HG02884 (cell line): ENCODE measurements around the gene BPIFB4.
"Not testable (repeated sequence)": the region's sequence is repeated elsewhere in the genome, so short reads cannot be mapped to it uniquely, and the experiment has no call there.

ENCODE experiments used
- ATAC-seq: cut with Tn5 transposase; IDR thresholded peaks from one replicate; pipeline ENCODE4 v1.9.1; 2021; ENCODE audit warnings: mild to moderate bottlenecking, moderate library complexity; ENCODE audit not compliant: unreplicated experiment

Gene BPIFB4

DNA sequence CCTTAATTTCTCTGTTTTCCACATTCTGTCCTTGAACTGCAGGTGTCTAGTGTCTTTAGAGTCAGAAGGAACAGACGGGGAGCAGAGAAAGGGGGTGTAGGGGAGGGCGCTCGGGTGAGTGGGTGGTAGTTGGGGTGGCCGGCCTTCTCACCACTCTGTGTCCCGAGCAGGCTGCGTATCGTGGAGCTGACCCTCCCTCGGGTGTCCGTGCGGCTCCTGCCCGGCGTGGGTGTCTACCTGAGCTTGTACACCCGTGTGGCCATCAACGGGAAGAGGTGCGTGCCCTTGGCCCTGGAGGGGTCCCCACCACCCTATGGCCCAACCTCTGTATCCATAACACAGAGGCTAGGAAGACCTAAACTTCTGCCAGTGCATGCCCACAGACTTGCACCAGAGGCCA, 5.3 kb downstream of the BPIFB4 start:
- no peak for ATAC-seq

GRCh38 chr20:33086052-33086722, 6.7 kb downstream of the BPIFB4 start:
- ATAC-seq: no peak

DNA sequence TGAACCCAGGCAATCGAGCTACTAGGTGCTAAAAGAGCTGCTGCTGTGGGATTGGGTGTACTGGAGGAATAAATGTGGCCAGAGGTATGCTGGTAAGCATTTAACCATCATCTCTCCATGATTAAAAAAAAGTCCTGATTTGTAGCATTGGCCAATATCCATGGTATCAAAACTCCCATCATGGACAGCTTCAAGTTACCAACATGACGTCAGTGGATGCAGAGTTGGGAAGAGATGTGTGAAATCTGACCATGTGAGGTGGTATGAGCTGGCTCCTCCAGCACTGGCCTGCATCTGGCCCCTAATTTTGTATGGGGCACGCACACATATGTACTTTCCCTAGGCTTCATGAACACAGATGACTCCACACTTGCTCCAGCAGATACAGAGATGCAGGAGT, 11.7 kb downstream of the BPIFB4 start:
- no peak for ATAC-seq

DNA sequence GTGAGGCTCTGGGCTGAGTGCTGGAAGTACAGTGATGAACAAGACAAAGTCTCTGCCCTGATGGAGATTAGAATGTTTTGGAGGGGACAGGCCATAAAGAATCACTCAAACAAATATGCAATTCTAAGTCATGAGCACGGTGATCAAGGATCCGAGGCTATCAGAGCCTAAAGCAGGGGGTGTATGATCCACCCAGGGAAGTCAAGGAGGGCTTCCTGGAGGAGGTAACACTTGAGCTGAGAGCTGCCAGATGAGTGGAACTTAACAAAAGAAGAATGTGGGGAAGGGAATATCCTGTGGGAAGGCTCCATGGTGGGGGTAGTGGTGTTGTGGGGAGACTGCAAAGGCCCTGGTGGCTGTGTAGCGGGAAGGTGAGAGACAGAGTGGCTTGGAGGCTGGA, 12.2 kb downstream of the BPIFB4 start:
- no peak for ATAC-seq

DNA sequence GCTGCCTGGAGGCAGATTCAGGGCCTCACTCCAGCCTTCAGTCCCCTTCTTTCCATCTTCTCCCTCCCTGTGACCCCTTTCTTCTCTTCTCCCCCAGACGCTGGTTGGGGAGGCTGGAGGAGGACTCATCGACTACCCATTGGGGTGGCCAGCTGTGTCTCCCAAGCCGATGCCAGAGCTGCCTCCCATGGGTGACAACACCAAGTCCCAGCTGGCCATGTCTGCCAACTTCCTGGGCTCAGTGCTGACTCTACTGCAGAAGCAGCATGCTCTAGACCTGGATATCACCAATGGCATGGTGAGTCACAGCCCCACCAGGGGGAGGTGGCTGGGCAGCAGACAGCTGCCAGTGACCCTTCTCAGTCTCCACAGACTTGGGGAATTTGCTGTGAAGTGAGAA, 12.9 kb downstream of the BPIFB4 start:
- no peak for ATAC-seq

- no peak for ATAC-seq
Observed at GRCh38 chr20:33093074-33093473, 13.6 kb downstream of the BPIFB4 start.

DNA sequence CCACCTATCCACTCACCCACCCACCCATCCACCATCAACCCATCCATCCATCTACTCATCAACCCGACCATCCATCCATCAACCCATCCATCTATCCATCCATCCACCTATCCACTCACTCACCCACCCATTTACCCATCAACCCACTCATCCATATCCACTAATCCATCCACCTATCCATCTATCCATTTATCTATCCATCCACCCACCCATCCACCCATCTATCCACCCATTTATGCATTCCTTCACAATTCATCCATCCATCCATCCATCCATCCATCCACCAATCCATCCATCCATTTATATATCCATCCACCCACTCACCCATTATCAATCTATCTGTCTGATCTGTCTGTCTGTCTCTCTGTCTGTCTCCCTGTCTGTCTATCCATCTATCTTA, 14.1 kb downstream of the BPIFB4 start:
- no peak for ATAC-seq

DNA sequence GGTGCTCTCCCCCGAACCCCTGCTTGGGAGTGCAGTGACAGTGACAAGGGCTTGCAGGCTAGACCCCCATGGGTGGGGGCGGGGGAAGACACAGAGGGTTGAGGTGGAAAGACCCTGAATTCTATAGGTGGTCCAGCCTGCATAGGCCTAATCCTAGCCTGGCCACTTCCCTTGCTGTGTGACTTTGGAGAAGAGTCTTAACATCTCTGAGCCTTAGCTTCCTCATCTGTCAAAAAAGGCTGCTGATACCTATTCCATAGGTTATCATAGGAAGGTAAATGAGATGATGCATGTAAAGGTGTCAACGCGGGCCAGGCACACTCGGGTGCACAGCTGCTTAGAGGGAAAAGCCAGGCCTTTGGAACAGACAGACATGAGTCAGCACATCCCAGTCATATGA, 15.8 kb downstream of the BPIFB4 start:
- no peak for ATAC-seq

- ATAC-seq: not testable (repeated sequence)
Observed at GRCh38 chr20:33095902-33096584, 16.6 kb downstream of the BPIFB4 start.

GRCh38 chr20:33097001-33097400, 17.6 kb downstream of the BPIFB4 start:
- ATAC-seq: no peak

- ATAC-seq: no peak
Observed at GRCh38 chr20:33099843-33100538, 20.5 kb downstream of the BPIFB4 start.

GRCh38 chr20:33103556-33103955, 24.1 kb downstream of the BPIFB4 start:
- ATAC-seq: no peak

GRCh38 chr20:33104336-33104735, 24.9 kb downstream of the BPIFB4 start:
- no peak for ATAC-seq

DNA sequence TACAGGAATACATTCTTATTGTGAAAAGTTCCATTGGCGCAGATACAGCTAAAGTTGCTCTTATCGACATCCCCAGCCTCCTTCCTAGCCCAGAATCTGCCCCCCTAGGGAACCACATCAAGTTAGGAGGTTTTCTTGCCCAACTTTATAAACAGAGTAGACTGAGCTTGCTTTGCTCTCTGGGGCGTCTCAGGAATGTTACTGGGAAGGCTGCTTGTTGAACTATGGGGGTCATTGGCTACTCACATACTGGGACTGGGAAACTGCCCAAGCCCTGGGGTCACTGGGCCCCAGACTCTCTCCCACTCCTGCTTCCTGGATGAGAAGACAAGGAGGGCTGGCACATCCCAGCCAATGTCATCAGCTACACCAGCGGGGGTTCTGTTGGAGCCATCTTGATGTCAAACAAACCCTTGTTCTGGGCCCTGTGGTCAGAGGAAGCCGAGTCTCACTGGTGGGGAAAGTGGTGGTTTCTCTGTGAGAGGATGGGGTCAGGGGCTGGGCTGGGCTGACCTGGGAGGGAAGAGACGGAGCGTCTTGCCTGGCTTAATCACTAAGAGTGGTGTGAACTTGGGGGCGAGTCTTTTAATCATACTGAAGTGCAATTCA, 26.0 kb downstream of the BPIFB4 start:
- ATAC-seq: no peak

DNA sequence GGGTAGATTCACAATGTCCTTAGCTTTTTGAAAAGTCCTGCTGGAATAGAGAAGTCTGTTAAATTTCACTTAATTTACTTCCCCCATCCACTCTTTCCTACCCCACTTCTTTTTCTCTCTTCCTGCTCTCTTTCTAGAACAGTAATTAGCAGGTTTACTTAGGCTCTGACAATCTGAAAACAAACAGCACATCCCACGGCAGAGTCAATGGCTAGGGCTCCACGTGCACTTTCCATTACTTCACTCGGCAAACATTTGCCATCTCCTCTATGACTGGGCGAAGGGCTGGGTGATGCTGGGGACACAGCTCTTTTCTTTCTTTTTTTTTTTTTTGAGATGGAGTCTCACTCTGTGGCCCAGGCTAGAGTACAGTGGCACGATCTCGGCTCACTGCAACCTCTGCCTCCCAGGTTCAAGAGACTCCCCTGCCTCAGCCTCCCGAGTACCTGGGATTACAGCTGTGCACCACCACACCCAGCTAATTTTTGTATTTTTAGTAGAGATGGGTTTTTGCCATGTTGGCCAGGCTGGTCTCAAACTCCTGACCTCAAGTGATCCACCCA, 26.7 kb downstream of the BPIFB4 start:
- ATAC-seq: not testable (repeated sequence)

- no peak for ATAC-seq
Observed at GRCh38 chr20:33108661-33109060, 29.2 kb downstream of the BPIFB4 start.

GRCh38 chr20:33110147-33110825, 30.8 kb downstream of the BPIFB4 start:
- no peak for ATAC-seq

GRCh38 chr20:33111306-33111705, 31.9 kb downstream of the BPIFB4 start:
- ATAC-seq: no peak

DNA sequence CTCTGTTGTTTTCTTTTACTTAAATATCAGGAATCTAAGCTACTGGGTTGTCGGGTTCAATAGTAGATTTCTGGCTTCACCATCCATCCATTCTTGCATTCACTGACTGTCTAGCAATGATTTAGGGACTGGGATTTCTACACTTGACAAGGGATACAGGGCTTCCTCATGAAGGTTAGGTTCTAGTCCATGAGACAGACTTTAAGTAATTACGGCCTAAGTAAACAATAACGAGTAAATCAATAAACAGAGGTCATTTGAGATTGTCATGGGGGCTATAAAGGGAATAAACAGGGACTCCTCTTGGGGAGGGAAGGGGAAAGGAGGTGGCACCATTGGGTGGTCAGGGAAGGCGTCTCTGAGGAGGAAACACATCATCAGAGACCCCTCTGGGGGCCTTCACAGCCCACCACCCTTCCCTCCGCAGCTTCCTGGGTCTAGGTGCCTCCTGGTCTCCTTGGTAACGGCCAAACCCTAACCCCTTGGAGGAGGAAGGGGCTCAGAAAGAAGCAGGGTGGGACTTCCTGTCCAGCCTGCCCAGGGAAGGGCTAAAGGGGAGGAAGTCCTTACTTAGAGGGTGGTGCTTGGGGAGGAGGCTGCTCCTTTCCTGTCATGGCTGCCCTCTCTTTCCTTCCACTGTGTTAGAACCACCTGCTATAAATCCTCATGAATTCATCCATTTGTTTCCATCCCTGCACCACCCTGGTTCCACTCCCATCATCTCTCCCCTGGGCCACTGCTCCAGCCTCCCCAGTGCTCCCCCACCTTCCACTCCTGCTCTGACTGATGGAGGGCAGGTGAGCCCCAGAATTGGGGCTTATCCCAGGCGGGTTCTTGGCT, 33.3 kb downstream of the BPIFB4 start:
- no peak for ATAC-seq

GRCh38 chr20:33113387-33113908, 34.0 kb downstream of the BPIFB4 start:
- no peak for ATAC-seq
